ENCODE measurements around the gene FKBP3.
A peak's percentile ranks its signal among the peaks of the same experiment; 100 is the strongest.
"Not testable (repeated sequence)": the region's sequence is repeated elsewhere in the genome, so short reads cannot be mapped to it uniquely, and the experiment has no call there.

The FKBP3 gene

GRCh38 chr14:45134051-45134958, at the start of gene FKBP3:
FKBP3 (minus strand) TSS chr14:45134481; CDS start chr14:45134456, 25 bp downstream.
- H3K27ac Mint-ChIP-seq = peak within 1 kb of the TSS; percentile 97
- H3K9me3 Mint-ChIP-seq = no peaks in the 10 kb centered on the region
- H3K4me3 Mint-ChIP-seq = peak within 1 kb of the TSS; percentile 100
- no peaks in the 10 kb centered on the region for H3K27me3 Mint-ChIP-seq
- H3K36me3 Mint-ChIP-seq = no peaks in the 10 kb centered on the region
- peaks cover 56% of the 10 kb centered on the region for H3K4me1 Mint-ChIP-seq

DNA sequence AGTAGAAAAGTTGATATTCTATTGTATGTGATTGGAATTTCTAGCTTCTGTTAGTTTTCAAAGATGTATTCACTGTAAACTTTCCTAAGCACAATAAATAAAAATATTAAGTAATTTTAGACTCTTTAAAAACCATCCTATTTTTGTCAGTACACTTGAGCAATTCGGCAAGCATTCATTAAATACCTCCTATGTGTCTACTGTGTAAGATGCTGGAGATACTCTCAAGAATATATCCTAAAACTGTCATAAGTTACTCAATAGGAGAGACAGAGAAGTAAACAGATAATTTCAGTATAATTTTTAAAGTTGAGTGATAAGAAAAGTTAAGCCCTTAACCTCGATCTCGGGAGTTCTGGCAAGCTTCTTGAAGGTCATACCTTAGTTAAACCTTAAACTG, 47.5 kb upstream of the FKBP3 start:
- Mint-ChIP-seq H3K27ac (no peak overlapping the region), H3K36me3 (peaks cover 6% of the 10 kb centered on the region), H3K4me1 (no peaks in the 10 kb centered on the region), H3K9me3 (no peaks in the 10 kb centered on the region), H3K27me3 (no peaks in the 10 kb centered on the region), H3K4me3 (no peak overlapping the region)

- Mint-ChIP-seq H3K27me3 (no peaks in the 10 kb centered on the region), H3K36me3 (peaks cover 7% of the 10 kb centered on the region), H3K4me3 (no peak overlapping the region), H3K9me3 (no peaks in the 10 kb centered on the region), H3K4me1 (no peaks in the 10 kb centered on the region), H3K27ac (no peak overlapping the region)
Observed at GRCh38 chr14:45181329-45181728, 47.0 kb upstream of the FKBP3 start.

- H3K36me3 Mint-ChIP-seq = peaks cover 13% of the 10 kb centered on the region
- no peak overlapping the region for H3K4me3 Mint-ChIP-seq
- H3K27ac Mint-ChIP-seq = no peak overlapping the region
- H3K4me1 Mint-ChIP-seq = no peaks in the 10 kb centered on the region
- no peaks in the 10 kb centered on the region for H3K9me3 Mint-ChIP-seq
- H3K27me3 Mint-ChIP-seq = no peaks in the 10 kb centered on the region
Observed at GRCh38 chr14:45177076-45177475, 42.8 kb upstream of the FKBP3 start.

- Mint-ChIP-seq H3K9me3 (no peaks in the 10 kb centered on the region), H3K4me1 (no peaks in the 10 kb centered on the region), H3K27ac (no peak overlapping the region), H3K27me3 (no peaks in the 10 kb centered on the region), H3K36me3 (peaks cover 9% of the 10 kb centered on the region), H3K4me3 (no peak overlapping the region)
Observed at GRCh38 chr14:45169906-45170305, 35.6 kb upstream of the FKBP3 start.

- no peaks in the 10 kb centered on the region for H3K9me3 Mint-ChIP-seq
- H3K27ac Mint-ChIP-seq = no peak overlapping the region
- peaks cover 3% of the 10 kb centered on the region for H3K36me3 Mint-ChIP-seq
- no peaks in the 10 kb centered on the region for H3K4me1 Mint-ChIP-seq
- no peak overlapping the region for H3K4me3 Mint-ChIP-seq
- H3K27me3 Mint-ChIP-seq = no peaks in the 10 kb centered on the region
Observed at GRCh38 chr14:45156067-45156466, 21.8 kb upstream of the FKBP3 start.

DNA sequence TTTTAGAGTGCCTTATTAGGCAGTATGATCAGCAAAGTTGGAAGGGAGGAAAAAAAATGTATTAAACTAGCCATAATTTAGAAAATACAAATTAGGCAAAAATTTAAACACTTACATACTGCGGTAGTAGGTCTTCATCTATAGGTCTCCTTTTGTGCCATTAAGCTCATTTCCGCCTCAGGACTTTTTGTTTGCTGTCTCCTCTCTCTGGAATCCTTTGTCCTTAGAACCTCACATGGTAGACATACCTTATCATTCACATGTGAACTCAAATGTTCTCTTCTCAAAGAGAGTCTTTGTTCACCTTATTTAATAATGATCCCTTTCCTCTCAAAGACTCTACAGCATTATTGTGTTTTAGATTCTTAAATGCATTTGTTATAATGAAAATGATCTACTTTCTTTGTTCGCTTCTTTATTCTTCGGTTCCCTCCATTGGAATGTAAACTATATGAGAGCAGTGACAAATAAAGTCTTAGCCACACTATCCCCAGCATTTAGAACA, 16.2 kb upstream of the FKBP3 start:
- Mint-ChIP-seq H3K27me3 (no peaks in the 10 kb centered on the region), H3K27ac (no peak overlapping the region), H3K4me3 (no peak overlapping the region), H3K4me1 (no peaks in the 10 kb centered on the region), H3K36me3 (peaks cover 8% of the 10 kb centered on the region), H3K9me3 (no peaks in the 10 kb centered on the region)

- no peaks in the 10 kb centered on the region for H3K4me1 Mint-ChIP-seq
- H3K27ac Mint-ChIP-seq = no peak overlapping the region
- H3K27me3 Mint-ChIP-seq = no peaks in the 10 kb centered on the region
Observed at GRCh38 chr14:45149602-45150001, 15.3 kb upstream of the FKBP3 start.

GRCh38 chr14:45145214-45145613, 10.9 kb upstream of the FKBP3 start:
- peaks cover 7% of the 10 kb centered on the region for H3K36me3 Mint-ChIP-seq
- no peaks in the 10 kb centered on the region for H3K9me3 Mint-ChIP-seq
- H3K4me1 Mint-ChIP-seq = peaks cover 9% of the 10 kb centered on the region
- H3K27me3 Mint-ChIP-seq = no peaks in the 10 kb centered on the region
- no peak overlapping the region for H3K27ac Mint-ChIP-seq
- H3K4me3 Mint-ChIP-seq = no peak overlapping the region

More at GRCh38 chr14:45149602-45150001, 15.3 kb upstream of the FKBP3 start:
- peaks cover 8% of the 10 kb centered on the region for H3K36me3 Mint-ChIP-seq
- no peak overlapping the region for H3K4me3 Mint-ChIP-seq
- no peaks in the 10 kb centered on the region for H3K9me3 Mint-ChIP-seq

DNA sequence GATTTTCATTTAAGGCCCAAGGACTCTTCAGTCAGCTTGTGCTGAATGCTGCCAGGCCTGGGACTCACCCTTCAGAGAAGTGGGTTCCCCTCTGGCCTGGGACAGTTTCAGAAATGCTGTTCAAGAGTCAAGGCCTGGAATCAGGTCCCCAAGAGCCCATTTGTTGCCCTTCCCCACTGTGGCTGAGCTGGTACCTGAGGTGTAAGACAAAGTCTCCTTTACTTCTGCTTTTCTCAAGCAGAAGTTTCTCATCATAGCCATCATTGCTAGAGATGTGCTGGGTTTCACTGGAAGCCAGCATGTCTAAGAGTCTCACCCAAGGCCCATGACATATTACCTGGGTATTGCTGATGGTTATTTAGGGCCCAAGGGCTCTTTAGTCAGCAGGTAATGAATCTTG, 10.4 kb upstream of the FKBP3 start:
- Mint-ChIP-seq H3K27ac (no peak overlapping the region), H3K4me1 (peaks cover 11% of the 10 kb centered on the region), H3K36me3 (peaks cover 7% of the 10 kb centered on the region), H3K4me3 (no peak overlapping the region), H3K9me3 (no peaks in the 10 kb centered on the region), H3K27me3 (no peaks in the 10 kb centered on the region)

DNA sequence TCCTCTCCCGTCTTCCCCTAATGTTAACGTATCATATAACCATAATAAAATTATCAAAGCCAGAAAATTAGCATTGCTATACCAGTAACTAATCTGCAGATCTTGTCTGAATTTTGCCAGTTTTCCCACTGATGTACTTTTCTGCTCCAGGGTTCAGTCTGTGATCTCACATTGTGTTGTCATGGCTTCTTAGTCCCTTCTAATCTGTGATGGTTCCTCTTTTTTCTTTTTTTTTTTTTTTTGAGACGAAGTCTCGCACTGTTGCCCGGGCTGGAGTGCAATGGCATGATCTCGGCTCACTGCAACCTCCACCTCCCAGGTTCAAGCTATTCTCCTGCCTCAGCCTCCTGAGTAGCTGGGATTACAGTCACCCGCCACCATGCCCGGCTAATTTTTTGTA, 7.8 kb upstream of the FKBP3 start:
- H3K36me3 Mint-ChIP-seq, H3K9me3 Mint-ChIP-seq, H3K27me3 Mint-ChIP-seq, H3K27ac Mint-ChIP-seq, H3K4me3 Mint-ChIP-seq: not testable (repeated sequence)
- peaks cover 31% of the 10 kb centered on the region for H3K4me1 Mint-ChIP-seq

DNA sequence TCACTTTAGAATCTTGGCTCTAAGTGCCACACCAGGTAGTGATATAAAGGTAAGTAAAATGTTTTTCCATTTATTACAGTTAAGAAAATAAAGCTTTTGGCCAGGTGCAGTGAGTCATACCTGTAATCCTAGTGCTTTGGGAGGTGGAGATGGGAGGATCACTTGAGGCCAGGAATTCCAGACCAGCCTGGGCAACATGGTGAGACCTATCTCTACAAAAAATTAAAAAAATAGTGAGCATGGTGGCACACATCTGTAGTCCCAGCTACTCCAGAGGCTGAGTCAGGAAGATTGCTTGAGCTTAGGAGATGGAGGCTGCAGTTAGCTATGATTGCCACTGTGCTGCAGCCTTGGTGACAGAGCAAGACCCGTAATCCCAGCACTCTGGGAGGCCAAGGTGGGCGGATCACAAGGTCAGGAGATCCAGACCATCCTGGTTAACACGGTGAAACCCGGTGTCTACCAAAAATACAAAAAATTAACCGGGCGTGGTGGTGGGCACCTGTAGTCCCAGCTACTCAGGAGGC, 6.4 kb upstream of the FKBP3 start:
- no peak overlapping the region for H3K27ac Mint-ChIP-seq
- no peak overlapping the region for H3K4me3 Mint-ChIP-seq
- H3K27me3 Mint-ChIP-seq = no peaks in the 10 kb centered on the region
- no peaks in the 10 kb centered on the region for H3K9me3 Mint-ChIP-seq
- H3K4me1 Mint-ChIP-seq = peaks cover 38% of the 10 kb centered on the region
- H3K36me3 Mint-ChIP-seq = peaks cover 5% of the 10 kb centered on the region

GRCh38 chr14:45136399-45136798, 2.1 kb upstream of the FKBP3 start:
- Mint-ChIP-seq H3K9me3 (no peaks in the 10 kb centered on the region), H3K4me3 (peak overlapping the region; percentile 100), H3K36me3 (no peaks in the 10 kb centered on the region), H3K27me3 (no peaks in the 10 kb centered on the region), H3K4me1 (peaks cover 54% of the 10 kb centered on the region), H3K27ac (peak overlapping the region; percentile 92)

GRCh38 chr14:45135659-45136395, 1.5 kb upstream of the FKBP3 start, which contains the start of gene FANCM:
FANCM (plus strand) TSS chr14:45135930; CDS start chr14:45136032, 102 bp downstream.
- Mint-ChIP-seq H3K36me3 (no peaks in the 10 kb centered on the region), H3K27ac (peak within 1 kb of the TSS; percentile 97), H3K4me1 (peaks cover 57% of the 10 kb centered on the region), H3K4me3 (peak within 1 kb of the TSS; percentile 100), H3K27me3 (no peaks in the 10 kb centered on the region), H3K9me3 (no peaks in the 10 kb centered on the region)

GRCh38 chr14:45135156-45135555, 875 bp upstream of the FKBP3 start:
- no peaks in the 10 kb centered on the region for H3K27me3 Mint-ChIP-seq
- H3K36me3 Mint-ChIP-seq = no peaks in the 10 kb centered on the region
- no peaks in the 10 kb centered on the region for H3K9me3 Mint-ChIP-seq
- peak overlapping the region; percentile 97 for H3K27ac Mint-ChIP-seq
- H3K4me3 Mint-ChIP-seq = peak overlapping the region; percentile 100
- H3K4me1 Mint-ChIP-seq = peaks cover 55% of the 10 kb centered on the region

GRCh38 chr14:45133683-45134050, 614 bp downstream of the FKBP3 start:
- no peaks in the 10 kb centered on the region for H3K36me3 Mint-ChIP-seq
- H3K4me3 Mint-ChIP-seq = peak overlapping the region; percentile 100
- H3K27me3 Mint-ChIP-seq = no peaks in the 10 kb centered on the region
- no peaks in the 10 kb centered on the region for H3K9me3 Mint-ChIP-seq
- peak overlapping the region; percentile 97 for H3K27ac Mint-ChIP-seq
- H3K4me1 Mint-ChIP-seq = peaks cover 50% of the 10 kb centered on the region
